Mononuclear cell (primary cell): ENCODE data around the gene MTRR. TPM values are rescaled to one million over a fixed set of nuclear protein-coding genes. Genes with fewer than 3 reads are reported as not detected.

ENCODE experiments used
- H3K27me3 ChIP-seq: 2 replicates; pipeline ENCODE4 v1.6.0; 2011; ENCODE audit warnings: low read length, control low read depth; ENCODE audit not compliant: insufficient read depth
- H3K4me1 ChIP-seq: 2 replicates; pipeline ENCODE4 v1.5.1; 2011; ENCODE audit warnings: mild to moderate bottlenecking, low read length, control low read depth; ENCODE audit not compliant: insufficient read depth
- H3K4me3 ChIP-seq: 2 replicates; pipeline ENCODE4 v1.5.1; 2011; ENCODE audit warnings: mild to moderate bottlenecking, low read length, moderate library complexity
- H3K9me3 ChIP-seq: 2 replicates; pipeline ENCODE4 v1.5.1; 2011; ENCODE audit warnings: low read depth, mild to moderate bottlenecking, control low read depth, low read length
- total RNA-seq: library from RNA; depleted of rRNA; stranded (reverse); fragments of >200 nt; gene quantifications from one replicate; pipeline ENCODE4 v1.2.3, GENCODE V29; 2012

Gene MTRR
- total RNA-seq, 1 donor = 104 TPM

DNA sequence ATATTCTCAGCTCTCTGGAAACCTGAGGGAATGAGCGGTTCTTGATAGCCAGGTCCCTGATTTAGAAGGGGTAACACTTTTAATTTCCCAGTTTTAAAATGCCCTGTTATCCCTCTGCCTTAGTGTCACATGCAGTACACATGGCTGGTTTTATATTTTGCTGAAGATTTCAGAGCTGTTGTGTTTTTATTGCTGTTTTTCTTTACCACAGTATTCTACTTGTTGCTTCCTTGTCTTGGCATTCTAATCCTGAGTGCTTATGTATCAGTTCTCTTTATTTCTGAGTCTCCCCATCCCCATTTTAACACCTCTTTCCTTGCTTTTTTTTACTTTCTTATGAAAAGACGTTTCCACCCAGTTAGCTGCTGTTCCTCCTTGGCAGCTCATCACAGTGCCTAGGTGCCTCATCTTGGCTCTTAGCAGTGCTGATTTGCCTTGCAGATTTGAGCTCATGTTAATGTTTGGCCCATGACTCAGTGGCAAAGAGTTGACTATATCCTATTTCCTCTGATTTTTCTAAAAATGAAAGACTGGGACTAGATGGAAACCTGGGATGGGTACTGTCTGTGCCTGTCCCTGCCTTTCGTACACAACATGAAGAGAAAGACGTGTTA, 3.7 kb downstream of the MTRR start:
- H3K4me3 ChIP-seq = no peak overlapping the region
- peaks cover 27% of the 10 kb centered on the region for H3K4me1 ChIP-seq
- no peaks in the 10 kb centered on the region for H3K27me3 ChIP-seq

DNA sequence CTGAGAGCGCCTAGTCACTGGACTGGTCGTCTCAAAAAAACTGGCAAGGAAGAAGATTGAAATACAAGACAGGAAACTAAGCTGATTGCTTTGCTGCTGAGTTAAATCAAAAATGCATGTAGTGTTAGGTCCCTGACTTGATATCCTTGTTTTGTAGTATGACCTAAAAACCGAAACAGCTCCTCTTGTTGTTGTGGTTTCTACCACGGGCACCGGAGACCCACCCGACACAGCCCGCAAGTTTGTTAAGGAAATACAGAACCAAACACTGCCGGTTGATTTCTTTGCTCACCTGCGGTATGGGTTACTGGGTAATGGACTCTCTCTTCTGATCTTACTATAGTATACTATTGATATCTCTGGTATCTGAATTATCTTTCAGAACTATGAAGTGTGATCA, 4.3 kb downstream of the MTRR start:
- H3K27me3 ChIP-seq = no peaks in the 10 kb centered on the region
- H3K9me3 ChIP-seq = no peaks in the 10 kb centered on the region
- no peak overlapping the region for H3K4me3 ChIP-seq
- H3K4me1 ChIP-seq = peaks cover 30% of the 10 kb centered on the region

More for the DNA sequence above, 3.7 kb downstream of the MTRR start:
- H3K9me3 ChIP-seq = no peaks in the 10 kb centered on the region

GRCh38 chr5:7874639-7875038, 5.7 kb downstream of the MTRR start:
- H3K27me3 ChIP-seq = no peaks in the 10 kb centered on the region
- no peak overlapping the region for H3K4me3 ChIP-seq
- peaks cover 39% of the 10 kb centered on the region for H3K4me1 ChIP-seq
- no peaks in the 10 kb centered on the region for H3K9me3 ChIP-seq

DNA sequence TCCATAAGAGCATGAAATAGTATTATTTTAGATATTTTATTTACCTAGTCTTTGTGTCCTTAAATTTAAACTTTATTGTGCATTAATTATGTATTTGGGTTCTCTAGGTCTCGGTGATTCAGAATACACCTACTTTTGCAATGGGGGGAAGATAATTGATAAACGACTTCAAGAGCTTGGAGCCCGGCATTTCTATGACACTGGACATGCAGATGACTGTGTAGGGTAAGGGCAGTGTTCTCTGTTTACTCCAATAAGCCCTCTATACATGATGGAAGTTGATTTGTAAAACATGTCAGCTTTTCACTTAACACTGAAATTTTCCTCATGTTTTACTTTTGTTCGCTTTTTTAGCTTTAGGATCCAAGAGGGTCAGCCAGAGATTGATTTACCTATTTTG, 6.2 kb downstream of the MTRR start:
- Histone ChIP-seq H3K27me3 (no peaks in the 10 kb centered on the region), H3K4me1 (peaks cover 39% of the 10 kb centered on the region), H3K4me3 (no peak overlapping the region), H3K9me3 (no peaks in the 10 kb centered on the region)

GRCh38 chr5:7876867-7877266, 7.9 kb downstream of the MTRR start:
- no peaks in the 10 kb centered on the region for H3K9me3 ChIP-seq
- no peaks in the 10 kb centered on the region for H3K27me3 ChIP-seq
- H3K4me1 ChIP-seq = peaks cover 23% of the 10 kb centered on the region
- no peak overlapping the region for H3K4me3 ChIP-seq

DNA sequence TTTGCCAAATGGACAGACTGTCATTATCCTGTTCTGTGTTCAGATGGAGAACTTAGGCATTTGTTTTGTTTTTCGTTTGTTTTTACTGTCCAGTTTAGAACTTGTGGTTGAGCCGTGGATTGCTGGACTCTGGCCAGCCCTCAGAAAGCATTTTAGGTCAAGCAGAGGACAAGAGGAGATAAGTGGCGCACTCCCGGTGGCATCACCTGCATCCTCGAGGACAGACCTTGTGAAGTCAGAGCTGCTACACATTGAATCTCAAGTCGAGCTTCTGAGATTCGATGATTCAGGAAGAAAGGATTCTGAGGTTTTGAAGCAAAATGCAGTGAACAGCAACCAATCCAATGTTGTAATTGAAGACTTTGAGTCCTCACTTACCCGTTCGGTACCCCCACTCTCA, 8.9 kb downstream of the MTRR start:
- Histone ChIP-seq H3K4me3 (no peak overlapping the region), H3K27me3 (no peaks in the 10 kb centered on the region), H3K4me1 (peaks cover 28% of the 10 kb centered on the region), H3K9me3 (no peaks in the 10 kb centered on the region)

DNA sequence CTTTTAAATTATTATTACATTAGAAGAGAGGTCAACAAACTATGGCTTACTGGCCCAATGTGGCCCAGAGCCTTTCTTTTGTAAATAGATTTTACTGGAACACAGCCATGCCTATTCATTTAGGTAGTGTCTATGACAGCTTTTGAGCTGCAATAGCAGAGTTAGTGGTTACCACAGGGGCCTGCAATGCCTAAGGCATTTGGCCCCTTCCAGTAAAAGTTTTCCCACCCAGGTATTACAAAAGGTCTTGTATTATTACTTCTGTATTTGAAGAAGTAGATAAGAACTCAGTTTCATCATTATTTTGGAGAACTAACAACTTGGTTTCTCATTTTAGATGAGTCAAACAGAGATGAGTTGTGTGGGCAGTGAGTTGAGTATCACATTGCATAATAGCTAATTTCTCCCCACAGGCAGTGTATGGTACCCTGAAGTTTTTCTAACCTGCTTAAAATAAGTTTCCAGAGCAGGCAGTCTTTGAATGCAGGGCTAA, 9.5 kb downstream of the MTRR start:
- H3K27me3 ChIP-seq = no peaks in the 10 kb centered on the region
- H3K9me3 ChIP-seq = no peaks in the 10 kb centered on the region
- H3K4me1 ChIP-seq = peaks cover 28% of the 10 kb centered on the region
- no peak overlapping the region for H3K4me3 ChIP-seq

GRCh38 chr5:7881091-7881490, 12.1 kb downstream of the MTRR start:
- Histone ChIP-seq H3K4me1 (peaks cover 28% of the 10 kb centered on the region), H3K4me3 (no peak overlapping the region), H3K27me3 (no peaks in the 10 kb centered on the region), H3K9me3 (no peaks in the 10 kb centered on the region)

DNA sequence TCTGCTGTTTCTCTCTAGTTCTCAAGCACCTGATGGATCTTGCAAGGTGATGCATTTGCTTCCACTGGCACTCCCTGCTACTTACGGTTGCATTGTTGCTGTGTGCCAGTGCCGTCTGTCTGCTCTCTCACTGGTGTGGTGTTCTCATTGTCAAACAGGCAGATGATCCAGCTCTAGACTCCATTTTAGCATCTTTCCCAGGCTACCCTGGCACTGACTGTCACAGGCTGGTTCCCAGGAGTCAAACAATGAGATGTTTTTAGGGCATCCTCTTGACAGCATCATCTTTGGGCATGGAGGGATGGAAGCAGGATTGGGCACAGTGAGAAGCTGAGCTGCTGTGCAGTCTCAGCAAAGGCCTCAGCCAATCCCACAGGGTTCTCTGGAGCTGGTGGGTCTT, 12.9 kb downstream of the MTRR start:
- Histone ChIP-seq H3K4me3 (no peak overlapping the region), H3K9me3 (no peaks in the 10 kb centered on the region), H3K27me3 (no peaks in the 10 kb centered on the region), H3K4me1 (peaks cover 28% of the 10 kb centered on the region)

DNA sequence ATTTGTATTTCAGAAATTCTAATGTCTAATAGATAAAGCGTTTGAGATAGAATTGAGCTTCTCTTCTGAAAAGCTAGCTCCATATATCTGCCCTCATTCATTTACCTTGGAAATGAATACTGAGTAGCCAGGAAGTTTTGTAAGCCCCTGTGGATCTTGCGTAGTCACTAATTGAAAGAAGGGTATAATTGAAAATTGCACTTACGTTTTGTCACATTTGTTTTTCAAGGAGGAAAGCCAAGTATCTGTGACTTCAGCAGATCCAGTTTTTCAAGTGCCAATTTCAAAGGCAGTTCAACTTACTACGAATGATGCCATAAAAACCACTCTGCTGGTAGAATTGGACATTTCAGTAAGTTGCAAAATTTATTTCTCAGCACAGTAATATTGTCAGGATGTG, 14.0 kb downstream of the MTRR start:
- Histone ChIP-seq H3K27me3 (no peaks in the 10 kb centered on the region), H3K4me3 (no peak overlapping the region), H3K9me3 (no peaks in the 10 kb centered on the region), H3K4me1 (peaks cover 24% of the 10 kb centered on the region)

- no peaks in the 10 kb centered on the region for H3K9me3 ChIP-seq
- H3K27me3 ChIP-seq = no peaks in the 10 kb centered on the region
Measured at GRCh38 chr5:7884491-7885267, 15.7 kb downstream of the MTRR start.

GRCh38 chr5:7886849-7887475, 18.0 kb downstream of the MTRR start:
- Histone ChIP-seq H3K4me1 (peaks cover 3% of the 10 kb centered on the region), H3K27me3 (no peaks in the 10 kb centered on the region), H3K9me3 (no peaks in the 10 kb centered on the region)

More at GRCh38 chr5:7884491-7885267, 15.7 kb downstream of the MTRR start:
- H3K4me3 ChIP-seq = no peak overlapping the region
- peaks cover 7% of the 10 kb centered on the region for H3K4me1 ChIP-seq

GRCh38 chr5:7888901-7889300, 20.0 kb downstream of the MTRR start:
- no peaks in the 10 kb centered on the region for H3K27me3 ChIP-seq
- no peak overlapping the region for H3K4me3 ChIP-seq

More at GRCh38 chr5:7886849-7887475, 18.0 kb downstream of the MTRR start:
- H3K4me3 ChIP-seq = no peak overlapping the region

GRCh38 chr5:7894439-7894838, 25.5 kb downstream of the MTRR start:
- no peaks in the 10 kb centered on the region for H3K27me3 ChIP-seq
- no peaks in the 10 kb centered on the region for H3K4me1 ChIP-seq
- H3K4me3 ChIP-seq = no peak overlapping the region
- H3K9me3 ChIP-seq = no peaks in the 10 kb centered on the region

More at GRCh38 chr5:7888901-7889300, 20.0 kb downstream of the MTRR start:
- Histone ChIP-seq H3K4me1 (no peaks in the 10 kb centered on the region), H3K9me3 (no peaks in the 10 kb centered on the region)

- Histone ChIP-seq H3K4me3 (no peak overlapping the region), H3K27me3 (no peaks in the 10 kb centered on the region), H3K4me1 (no peaks in the 10 kb centered on the region), H3K9me3 (no peaks in the 10 kb centered on the region)
Measured at GRCh38 chr5:7894860-7895259, 25.9 kb downstream of the MTRR start.
